Coronary artery (tissue), 2 donors: ENCODE data around the gene REM2.

ENCODE experiments used
- DNase-seq: peaks from one replicate; pipeline ENCODE4 v3.0.0-alpha.2; 2017; ENCODE audit warnings: low spot score
- H3K27ac ChIP-seq, 2 donors: fragments of 200-600 bp; sonication (generic); one replicate each; pipeline ENCODE4 v1.5.1; 2016 to 2019
- H3K4me3 ChIP-seq: fragments of 200-600 bp; sonication (generic); 2 replicates; pipeline ENCODE4 v1.5.1; 2016; ENCODE audit warnings: mild to moderate bottlenecking, moderate library complexity
- TF ChIP-seq, protein P1 (sequence below): fragments of 200-600 bp; sonication (generic); IDR thresholded peaks from one replicate; pipeline ENCODE4 v1.5.1; 2019; ENCODE audit warnings: antibody characterized with exemption

Gene REM2

DNA sequence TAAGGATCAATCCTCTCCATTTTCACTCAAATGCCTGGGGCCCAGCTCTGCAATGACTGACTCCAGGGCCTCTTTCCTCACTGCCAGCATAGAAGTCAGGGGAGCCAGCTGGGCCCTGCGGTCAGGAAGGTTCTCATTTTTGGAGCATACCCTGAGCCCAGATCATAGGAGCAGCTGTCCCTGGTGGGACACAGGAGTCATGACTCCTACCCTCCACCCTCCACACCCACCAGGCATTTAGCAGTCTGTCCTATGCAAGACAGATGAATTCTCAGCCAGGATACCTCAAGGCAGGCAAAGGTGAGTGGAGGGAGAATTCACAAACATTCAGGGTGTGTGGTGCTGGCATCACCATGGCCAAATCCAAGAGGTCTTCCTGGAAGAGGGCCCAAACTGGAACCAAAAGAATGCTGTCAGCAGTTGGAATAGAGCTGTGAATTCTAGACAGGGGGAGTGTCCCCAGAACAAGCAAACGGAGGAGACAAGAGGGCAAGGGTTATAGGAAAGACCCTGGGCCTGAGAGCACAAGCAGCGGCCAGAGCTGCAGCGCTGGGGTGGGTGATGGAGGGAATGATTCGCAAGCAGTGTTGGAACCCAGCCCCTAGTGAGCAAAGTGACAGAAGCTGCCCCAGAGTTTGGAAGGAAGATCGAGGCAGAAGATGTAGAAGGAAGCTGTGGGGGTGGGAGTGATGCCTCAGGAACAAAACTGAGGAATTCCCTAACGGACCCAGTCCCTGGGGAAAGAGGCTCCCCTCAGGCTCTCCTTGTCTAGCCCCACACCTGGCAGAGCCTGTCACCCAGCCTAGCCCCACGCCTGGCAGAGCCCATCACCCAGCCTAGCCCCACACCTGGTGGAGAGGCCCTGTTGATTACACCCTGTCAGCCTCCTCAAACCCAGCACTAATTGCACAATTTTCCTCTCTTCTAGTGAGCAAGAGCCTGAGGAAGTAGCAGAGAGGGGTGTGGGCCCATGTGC, 4.5 kb upstream of the REM2 start:
- no peak for DNase-seq
- no peak overlapping the region for H3K27ac ChIP-seq
- TF ChIP-seq, protein P1, sequence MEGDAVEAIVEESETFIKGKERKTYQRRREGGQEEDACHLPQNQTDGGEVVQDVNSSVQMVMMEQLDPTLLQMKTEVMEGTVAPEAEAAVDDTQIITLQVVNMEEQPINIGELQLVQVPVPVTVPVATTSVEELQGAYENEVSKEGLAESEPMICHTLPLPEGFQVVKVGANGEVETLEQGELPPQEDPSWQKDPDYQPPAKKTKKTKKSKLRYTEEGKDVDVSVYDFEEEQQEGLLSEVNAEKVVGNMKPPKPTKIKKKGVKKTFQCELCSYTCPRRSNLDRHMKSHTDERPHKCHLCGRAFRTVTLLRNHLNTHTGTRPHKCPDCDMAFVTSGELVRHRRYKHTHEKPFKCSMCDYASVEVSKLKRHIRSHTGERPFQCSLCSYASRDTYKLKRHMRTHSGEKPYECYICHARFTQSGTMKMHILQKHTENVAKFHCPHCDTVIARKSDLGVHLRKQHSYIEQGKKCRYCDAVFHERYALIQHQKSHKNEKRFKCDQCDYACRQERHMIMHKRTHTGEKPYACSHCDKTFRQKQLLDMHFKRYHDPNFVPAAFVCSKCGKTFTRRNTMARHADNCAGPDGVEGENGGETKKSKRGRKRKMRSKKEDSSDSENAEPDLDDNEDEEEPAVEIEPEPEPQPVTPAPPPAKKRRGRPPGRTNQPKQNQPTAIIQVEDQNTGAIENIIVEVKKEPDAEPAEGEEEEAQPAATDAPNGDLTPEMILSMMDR = no peak
- H3K4me3 ChIP-seq = no peak overlapping the region

DNA sequence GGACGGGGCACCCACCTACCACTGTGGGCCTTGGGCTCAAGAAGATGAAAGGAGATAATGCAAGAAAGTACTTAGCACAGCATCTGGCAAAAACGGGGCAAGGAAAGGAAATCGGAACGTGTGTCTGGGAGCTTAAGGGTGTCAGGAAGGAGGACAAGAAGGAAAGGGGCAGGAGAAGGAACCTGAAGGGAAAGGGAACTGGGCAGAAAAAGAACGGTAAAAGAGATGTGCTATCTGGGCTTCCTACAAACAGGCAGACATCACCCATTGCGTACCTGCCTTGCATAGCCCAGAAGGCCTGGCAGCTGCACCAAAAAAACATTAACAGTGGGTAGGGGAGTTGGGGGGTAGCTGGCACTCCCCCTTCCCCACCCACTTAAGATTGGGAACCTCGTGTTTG, 958 bp upstream of the REM2 start:
- no peak overlapping the region for H3K27ac ChIP-seq
- TF ChIP-seq, protein P1 = no peak
- H3K4me3 ChIP-seq = no peak overlapping the region
- no peak for DNase-seq

DNA sequence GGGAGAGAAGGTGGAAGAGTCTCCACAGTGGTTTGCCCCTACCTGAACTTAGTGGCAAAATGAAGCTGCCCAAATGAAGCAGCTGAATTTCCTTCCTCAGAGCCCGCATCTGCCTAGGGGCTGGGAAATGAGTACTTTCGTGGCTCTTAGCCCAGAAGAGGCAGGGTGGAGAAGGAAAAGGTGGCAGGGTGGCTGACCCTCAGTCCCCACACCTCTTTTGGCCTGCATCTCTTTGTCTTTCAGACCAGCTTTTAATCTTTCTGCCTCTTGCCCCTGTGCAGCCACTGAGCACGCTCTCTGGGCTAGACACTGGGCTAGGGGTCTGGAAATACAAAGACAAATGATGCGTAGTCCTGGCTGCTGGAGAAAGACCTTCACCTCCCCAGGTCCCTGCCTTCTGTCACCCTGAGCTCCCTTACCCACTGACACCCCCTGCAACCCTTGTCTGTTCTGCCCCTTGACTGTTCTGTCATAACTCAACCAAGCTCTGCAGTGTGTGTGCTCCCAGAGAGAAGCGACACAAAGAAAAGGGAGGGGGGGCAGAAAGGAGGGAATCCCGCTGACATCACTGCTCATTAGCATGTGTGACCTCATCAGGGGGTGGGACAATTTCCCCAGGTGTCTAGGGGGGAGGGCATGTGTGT, 371 bp upstream of the REM2 start:
- TF ChIP-seq, protein P1 = no peak
- no peak for DNase-seq
- no peak overlapping the region for H3K27ac ChIP-seq
- no peak overlapping the region for H3K4me3 ChIP-seq

GRCh38 chr14:22884076-22884737, 1.2 kb downstream of the REM2 start:
- no peak overlapping the region for H3K27ac ChIP-seq
- TF ChIP-seq, protein P1 = no peak
- DNase-seq = no peak
- H3K4me3 ChIP-seq = no peak overlapping the region

GRCh38 chr14:22884738-22885523, 1.9 kb downstream of the REM2 start:
- Histone ChIP-seq H3K27ac (no peak overlapping the region), H3K4me3 (no peak overlapping the region)
- no peak for DNase-seq
- TF ChIP-seq, protein P1 = no peak

- no peak for DNase-seq
- Histone ChIP-seq H3K27ac (no peak overlapping the region), H3K4me3 (no peak overlapping the region)
- TF ChIP-seq, protein P1 = no peak
These were observed 3.0 kb downstream of the REM2 start for GRCh38 chr14:22885975-22886374.
